SK-N-MC (cell line): ENCODE measurements around the gene ENTPD1.
"Not testable (repeated sequence)": the region's sequence is repeated elsewhere in the genome, so short reads cannot be mapped to it uniquely, and the experiment has no call there.

Experiments
- DNase-seq: peaks from one replicate; pipeline ENCODE4 v3.0.0-alpha.2; 2011; ENCODE audit warnings: low read depth, low spot score
- H3K27ac ChIP-seq: fragments of 200-600 bp; sonication (generic); 2 replicates; pipeline ENCODE4 v1.5.1; 2016; ENCODE audit warnings: mixed run types
- H3K36me3 ChIP-seq: fragments of 200-600 bp; sonication (generic); 2 replicates; pipeline ENCODE4 v1.6.1; 2017; ENCODE audit warnings: antibody characterized with exemption, low read length, mixed read lengths; ENCODE audit not compliant: insufficient read depth
- H3K4me3 ChIP-seq: fragments of 200-600 bp; sonication (generic); 2 replicates; pipeline ENCODE4 v1.5.1; 2016
- H3K9ac ChIP-seq: fragments of 200-600 bp; sonication (generic); 2 replicates; pipeline ENCODE4 v1.8.0; 2017; ENCODE audit warnings: mixed run types, mixed read lengths; ENCODE audit not compliant: insufficient read length
- H3K9me3 ChIP-seq: fragments of 200-600 bp; sonication (generic); 2 replicates; pipeline ENCODE4 v1.6.1; 2017; ENCODE audit warnings: low read depth, mild to moderate bottlenecking, antibody characterized with exemption, low read length, moderate library complexity, mixed read lengths
- EZH2 ChIP-seq: fragments of 200-600 bp; sonication (generic); IDR thresholded peaks from one replicate; pipeline ENCODE4 v1.6.1; 2017; ENCODE audit warnings: antibody characterized with exemption
- FOXP2 ChIP-seq: optimal IDR thresholded peaks from 2 replicates; pipeline ENCODE3; 2011; ENCODE audit warnings: mild to moderate bottlenecking, moderate library complexity; ENCODE audit not compliant: insufficient read depth; ENCODE audit errors: extremely low read length, control extremely low read depth
- POLR2AphosphoS5 ChIP-seq: IDR thresholded peaks from 2 replicates; pipeline ENCODE4 v1.6.1; 2012; ENCODE audit warnings: mild to moderate bottlenecking, low read depth, low read length, borderline replicate concordance

The ENTPD1 gene

GRCh38 chr10:95880704-95881103 is 124.7 kb downstream of the ENTPD1 start:
- TF ChIP-seq EZH2 (no peak), FOXP2 (no peak), POLR2AphosphoS5 (no peak)
- Histone ChIP-seq H3K27ac (no peak overlapping the region), H3K36me3 (peaks cover 10% of the 10 kb centered on the region; the same call in 1 of the 2 replicates), H3K9me3 (no peaks in the 10 kb centered on the region), H3K9ac (no peak overlapping the region), H3K4me3 (no peak overlapping the region)
- no peak for DNase-seq

- H3K4me3 ChIP-seq: no peak overlapping the region
- no peak overlapping the region for H3K9ac ChIP-seq
- peaks cover 4% of the 10 kb centered on the region; the same call in 1 of the 2 replicates for H3K36me3 ChIP-seq
- H3K27ac ChIP-seq: no peak overlapping the region
- no peaks in the 10 kb centered on the region for H3K9me3 ChIP-seq
- no peak for TF ChIP-seq EZH2
- TF ChIP-seq POLR2AphosphoS5: no peak
- no peak for TF ChIP-seq FOXP2
- DNase-seq: no peak
These were observed 125.4 kb downstream of the ENTPD1 start for GRCh38 chr10:95881316-95881715.

- Histone ChIP-seq H3K36me3 (no peaks in the 10 kb centered on the region; the same call in 1 of the 2 replicates), H3K9me3 (no peaks in the 10 kb centered on the region), H3K9ac (no peak overlapping the region), H3K27ac (no peak overlapping the region), H3K4me3 (no peak overlapping the region)
- TF ChIP-seq EZH2 (no peak), POLR2AphosphoS5 (no peak), FOXP2 (no peak)
- DNase-seq: no peak
These were observed 133.9 kb downstream of the ENTPD1 start for GRCh38 chr10:95889830-95890229.

- TF ChIP-seq POLR2AphosphoS5: no peak
- no peak for TF ChIP-seq EZH2
- TF ChIP-seq FOXP2: no peak
- no peak overlapping the region for H3K9ac ChIP-seq
- no peaks in the 10 kb centered on the region for H3K9me3 ChIP-seq
- H3K27ac ChIP-seq: no peak overlapping the region
- H3K36me3 ChIP-seq: peaks cover 14% of the 10 kb centered on the region; the same call in 1 of the 2 replicates
- no peak overlapping the region for H3K4me3 ChIP-seq
- DNase-seq: no peak
These were observed 140.3 kb downstream of the ENTPD1 start for GRCh38 chr10:95896071-95896850.

GRCh38 chr10:95905897-95906580 is 150.1 kb downstream of the ENTPD1 start:
- not testable (repeated sequence) for H3K4me3 ChIP-seq, H3K9me3 ChIP-seq, DNase-seq, H3K27ac ChIP-seq, H3K36me3 ChIP-seq, H3K9ac ChIP-seq

GRCh38 chr10:95906677-95907455 is 150.9 kb downstream of the ENTPD1 start:
- Histone ChIP-seq H3K9me3 (no peaks in the 10 kb centered on the region), H3K9ac (peak overlapping the region; percentile 76), H3K4me3 (peak overlapping the region; percentile 84), H3K27ac (no peak overlapping the region), H3K36me3 (peaks cover 3% of the 10 kb centered on the region; the same call in 1 of the 2 replicates)
- TF ChIP-seq FOXP2 (no peak), EZH2 (no peak), POLR2AphosphoS5 (no peak)
- no peak for DNase-seq

GRCh38 chr10:95907456-95908253 is 151.7 kb downstream of the ENTPD1 start, which contains the start of gene CC2D2B:
Gene CC2D2B, plus strand, starts transcription at chr10:95907975. Its CDS starts 3,349 bp downstream, at chr10:95911324.
- no peak for TF ChIP-seq EZH2
- no peak for TF ChIP-seq FOXP2
- peak; percentile 77 for TF ChIP-seq POLR2AphosphoS5
- no peak for DNase-seq
- Histone ChIP-seq H3K4me3 (peak within 1 kb of the TSS; percentile 84), H3K9me3 (no peaks in the 10 kb centered on the region), H3K9ac (peak within 1 kb of the TSS; percentile 76), H3K36me3 (peaks cover 3% of the 10 kb centered on the region; the same call in 1 of the 2 replicates), H3K27ac (no peak within 1 kb of the TSS)
